Astrocyte (in vitro differentiated cells and primary cell): ENCODE results near the gene SYNE1.

ENCODE experiments used
- CTCF ChIP-seq: IDR thresholded peaks from 2 replicates; pipeline ENCODE4 v1.5.1; 2011; ENCODE audit warnings: low read depth, mild to moderate bottlenecking, inconsistent platforms, low read length, moderate library complexity; ENCODE audit not compliant: insufficient read depth
- EZH2 ChIP-seq: IDR thresholded peaks from 2 replicates; pipeline ENCODE4 v1.6.1; 2012; ENCODE audit warnings: mild to moderate bottlenecking, low read length, inconsistent platforms; ENCODE audit not compliant: insufficient read depth

- TF ChIP-seq CTCF (no peak), EZH2 (no peak)
Measured at GRCh38 chr6:152351742-152352141, 285.4 kb downstream of the SYNE1 start.
